ENCODE data around the gene ST3GAL5. TPM values are rescaled to one million over a fixed set of nuclear protein-coding genes. Genes with fewer than 3 reads are reported as not detected.

ST3GAL5 gene
- total RNA-seq, 1 donor from 2014 or later: 12.9 TPM

GRCh38 chr2:85811180-85812093, 77.4 kb downstream of the ST3GAL5 start:
- Mint-ChIP-seq H3K27me3 (peaks cover 4% of the 10 kb centered on the region), H3K4me1 (ENCODE audit: unreplicated experiment) (peaks cover 14% of the 10 kb centered on the region), H3K27ac (no peak overlapping the region), H3K4me3 (no peak overlapping the region), H3K36me3 (no peaks in the 10 kb centered on the region), H3K9me3 (peaks cover 4% of the 10 kb centered on the region)
- TF ChIP-seq CTCF (conservative IDR thresholded peaks at IDR 0.05): no peak
- DNase-seq (ENCODE audit: extremely low spot score, unreplicated experiment): peak; percentile 58

- peaks cover 5% of the 10 kb centered on the region for H3K9me3 Mint-ChIP-seq
- H3K4me3 Mint-ChIP-seq: no peak overlapping the region
- TF ChIP-seq CTCF (conservative IDR thresholded peaks at IDR 0.05): no peak
- peak; percentile 66 for DNase-seq (ENCODE audit: extremely low spot score, unreplicated experiment)
- H3K36me3 Mint-ChIP-seq: no peaks in the 10 kb centered on the region
- H3K27me3 Mint-ChIP-seq: peaks cover 4% of the 10 kb centered on the region
- peaks cover 14% of the 10 kb centered on the region for H3K4me1 Mint-ChIP-seq (ENCODE audit: unreplicated experiment)
- no peak overlapping the region for H3K27ac Mint-ChIP-seq
Observed at GRCh38 chr2:85810371-85811179, 78.2 kb downstream of the ST3GAL5 start.

GRCh38 chr2:85807756-85808155, 81.0 kb downstream of the ST3GAL5 start:
- no peak overlapping the region for H3K4me3 Mint-ChIP-seq
- H3K36me3 Mint-ChIP-seq: no peaks in the 10 kb centered on the region
- peaks cover 9% of the 10 kb centered on the region for H3K4me1 Mint-ChIP-seq (ENCODE audit: unreplicated experiment)
- H3K9me3 Mint-ChIP-seq: peaks cover 5% of the 10 kb centered on the region
- H3K27ac Mint-ChIP-seq: no peak overlapping the region
- DNase-seq (ENCODE audit: extremely low spot score, unreplicated experiment): peak; percentile 60
- no peaks in the 10 kb centered on the region for H3K27me3 Mint-ChIP-seq
- TF ChIP-seq CTCF (conservative IDR thresholded peaks at IDR 0.05): no peak

GRCh38 chr2:85806358-85807118, 82.3 kb downstream of the ST3GAL5 start:
- Mint-ChIP-seq H3K4me1 (ENCODE audit: unreplicated experiment) (peaks cover 9% of the 10 kb centered on the region), H3K27ac (no peak overlapping the region), H3K27me3 (no peaks in the 10 kb centered on the region), H3K36me3 (no peaks in the 10 kb centered on the region), H3K4me3 (no peak overlapping the region), H3K9me3 (peaks cover 5% of the 10 kb centered on the region)
- no peak for TF ChIP-seq CTCF (conservative IDR thresholded peaks at IDR 0.05)
- peak; percentile 32 for DNase-seq (ENCODE audit: extremely low spot score, unreplicated experiment)

GRCh38 chr2:85804583-85804982, 84.2 kb downstream of the ST3GAL5 start:
- peak; percentile 77 for TF ChIP-seq CTCF (conservative IDR thresholded peaks at IDR 0.05)
- H3K27ac Mint-ChIP-seq: no peak overlapping the region
- no peaks in the 10 kb centered on the region for H3K36me3 Mint-ChIP-seq

More at GRCh38 chr2:85804583-85804982, 84.2 kb downstream of the ST3GAL5 start:
- H3K27me3 Mint-ChIP-seq: peaks cover 2% of the 10 kb centered on the region
- no peak overlapping the region for H3K4me3 Mint-ChIP-seq
- peak; percentile 37 for DNase-seq (ENCODE audit: extremely low spot score, unreplicated experiment)
- H3K9me3 Mint-ChIP-seq: peaks cover 5% of the 10 kb centered on the region
- peaks cover 9% of the 10 kb centered on the region for H3K4me1 Mint-ChIP-seq (ENCODE audit: unreplicated experiment)

All from type B pancreatic cell (in vitro differentiated cells).